Activated CD4-positive, CD25-positive, alpha-beta regulatory T cell (primary cell): Measurements from ENCODE around the gene ACSF2.

Source experiments
- DNase-seq, 4 experiments: peaks; one replicate each; lab custom pipeline; 2025; lab: John Stamatoyannopoulos, UW

Gene ACSF2

DNA sequence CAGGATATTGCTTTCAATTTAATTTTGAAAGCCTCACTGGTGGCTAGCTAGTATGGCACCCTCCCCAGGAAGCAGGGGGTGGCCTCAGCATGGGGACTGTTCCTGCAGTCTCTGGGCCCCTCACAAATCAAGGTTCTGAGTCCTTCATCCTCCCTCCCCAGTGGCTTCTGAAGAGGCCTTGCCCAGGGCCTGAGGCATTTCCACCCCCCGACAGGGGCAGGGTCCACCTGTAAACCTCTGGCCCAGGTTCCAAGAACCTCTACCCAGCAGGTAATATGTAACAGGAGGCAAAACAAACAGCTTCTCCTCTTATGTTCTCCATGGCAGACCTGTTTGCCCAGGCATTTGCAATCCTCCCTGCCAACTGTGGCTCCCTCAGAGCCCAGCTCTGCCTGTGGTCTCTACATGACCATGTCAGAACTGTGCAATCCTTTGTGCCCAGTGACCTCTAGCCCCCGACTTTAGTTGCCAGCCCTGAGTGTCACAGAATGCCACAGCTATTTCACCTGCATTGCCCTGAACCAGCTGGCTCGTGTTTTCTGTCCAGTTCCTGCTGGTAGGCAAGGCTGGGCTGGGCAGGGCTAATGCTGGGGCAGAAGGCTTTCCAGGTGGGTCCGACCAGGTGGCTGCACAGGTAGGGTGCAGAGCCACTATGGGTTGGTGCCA, 14.3 kb downstream of the ACSF2 start:
- DNase-seq = no peak

DNA sequence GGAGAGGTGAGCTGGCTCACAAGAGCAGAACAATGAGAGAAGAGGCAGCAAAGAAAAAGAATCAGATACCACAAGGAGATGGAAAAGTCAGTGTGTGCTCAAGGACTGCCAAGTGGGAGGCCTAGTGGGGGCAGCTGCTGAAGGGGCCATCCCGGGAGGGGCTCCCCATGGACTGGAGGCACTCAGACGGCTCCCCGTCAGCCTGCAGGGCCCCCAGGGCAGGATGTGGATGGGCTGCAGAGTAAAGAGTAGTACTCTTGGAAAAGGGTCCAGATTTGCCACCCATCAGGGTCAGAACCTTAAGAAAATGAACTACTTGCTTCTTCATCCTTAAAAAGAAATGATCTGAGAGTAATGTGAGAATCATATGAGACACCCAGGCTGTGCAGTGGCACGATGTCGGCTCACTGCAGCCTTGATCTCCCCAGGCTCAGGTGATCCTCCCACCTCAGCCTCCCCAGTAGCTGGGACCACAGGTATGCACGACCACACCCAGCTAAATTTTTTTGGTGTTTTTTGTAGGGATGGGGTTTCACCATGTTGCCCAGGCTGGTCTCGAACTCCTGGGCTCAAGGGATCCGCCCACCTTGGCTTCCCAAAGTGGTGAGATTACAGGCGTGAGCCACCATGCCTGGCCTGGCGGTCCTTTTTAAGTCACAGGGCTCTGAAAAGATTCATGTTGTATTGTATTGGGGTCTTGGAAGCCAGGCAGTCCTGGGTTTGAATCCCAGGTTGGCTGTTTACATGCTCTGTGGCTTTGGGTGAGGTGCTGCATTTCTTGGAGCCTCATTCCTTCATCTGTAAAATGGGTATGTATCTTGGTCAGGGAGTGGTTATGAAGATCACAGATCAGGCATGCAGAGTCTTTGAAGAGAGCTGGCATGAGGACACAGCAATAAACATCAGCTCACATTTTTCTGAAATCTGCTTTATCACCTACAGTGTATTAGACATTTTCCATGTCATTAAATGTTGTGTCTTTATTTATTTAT, 15.1 kb downstream of the ACSF2 start:
- no peak for DNase-seq

DNA sequence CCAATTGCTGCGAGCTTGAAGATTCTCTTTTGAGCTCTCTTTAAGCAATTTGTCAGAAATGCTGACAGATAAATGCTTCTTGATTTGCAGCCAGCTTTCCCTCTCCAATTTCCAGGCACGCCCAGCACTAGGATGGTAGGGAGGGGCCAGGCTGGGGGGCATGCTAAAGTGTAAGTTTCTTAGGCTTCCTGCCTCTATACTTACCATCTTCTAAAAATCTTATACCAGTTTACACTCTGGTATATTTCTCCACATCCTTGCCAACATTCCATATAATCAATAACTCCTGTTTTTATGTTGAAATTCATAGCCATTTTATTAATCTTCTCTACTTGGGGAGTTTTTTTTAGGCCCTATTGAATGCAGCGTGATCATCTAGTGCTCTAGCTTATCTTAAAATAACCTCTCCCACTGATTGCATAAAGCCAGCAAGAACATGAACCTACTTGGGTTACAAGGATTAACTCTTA, 17.5 kb downstream of the ACSF2 start:
- DNase-seq = no peak

DNA sequence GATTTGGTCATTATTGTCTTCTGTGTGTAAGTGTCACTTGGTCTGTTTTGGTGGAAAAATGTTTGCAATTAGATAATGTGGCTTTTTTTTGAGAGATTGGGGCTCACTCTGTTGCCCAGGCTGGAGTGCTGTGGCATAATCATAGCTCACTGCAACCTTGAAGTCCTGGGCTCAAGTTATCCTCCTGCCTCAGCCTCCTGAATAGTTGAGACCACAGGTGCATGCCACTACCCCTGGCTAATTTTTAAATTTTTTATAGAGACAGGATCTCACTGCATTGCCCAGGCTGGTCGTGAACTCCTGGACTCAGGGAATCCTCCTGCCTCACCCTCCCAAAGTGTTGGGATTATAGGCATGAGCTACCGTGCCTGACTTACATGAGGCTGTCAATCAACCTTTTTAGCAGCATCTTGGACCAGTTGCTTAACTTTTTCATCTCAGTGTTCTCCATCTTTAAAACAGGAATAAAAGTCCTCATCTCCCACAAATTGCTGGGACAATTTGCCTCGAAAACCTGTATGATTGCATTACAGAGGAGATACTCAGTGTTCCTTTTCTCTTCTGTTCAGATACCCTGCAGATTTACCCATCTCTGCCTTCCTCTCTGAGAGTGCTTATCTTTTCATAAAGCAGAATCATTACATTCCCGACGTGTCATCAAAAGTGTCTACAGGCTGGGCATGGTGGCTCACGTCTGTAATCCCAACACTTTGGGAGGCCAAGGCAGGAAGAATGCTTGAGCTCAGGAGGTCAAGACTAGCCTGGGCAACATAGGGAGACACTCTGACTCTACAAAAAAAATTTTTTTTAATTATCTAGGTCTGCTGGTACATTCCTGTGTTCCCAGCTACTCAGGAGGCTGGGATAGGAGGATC, 19.1 kb downstream of the ACSF2 start:
- DNase-seq = no peak

DNA sequence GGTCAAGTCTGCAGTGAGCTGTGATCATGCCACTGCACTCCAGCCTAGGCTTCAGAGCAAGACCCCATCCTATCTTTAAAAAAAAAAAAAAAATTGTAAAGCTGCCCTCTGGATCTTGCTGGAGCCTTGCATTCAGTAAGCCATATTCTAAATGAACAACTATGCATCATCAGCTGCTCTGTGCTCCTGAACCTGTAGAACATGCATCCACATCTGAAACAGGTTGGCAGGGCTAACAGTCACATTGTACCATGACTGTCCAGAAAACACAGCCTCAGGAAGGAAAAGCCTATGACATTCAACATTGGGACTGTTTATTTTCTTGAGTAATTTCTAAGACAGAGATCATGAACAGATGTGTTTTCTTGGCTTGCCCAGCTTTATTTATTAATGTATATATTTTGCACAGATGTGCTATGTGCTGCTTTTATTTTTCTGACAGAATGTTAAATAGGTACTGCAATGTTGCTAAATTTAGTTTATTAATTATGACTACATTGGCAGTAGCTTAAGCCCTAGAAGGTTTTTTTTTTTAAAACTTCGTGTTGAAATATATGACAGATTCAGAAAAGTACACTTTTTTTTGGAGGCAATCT, 19.8 kb downstream of the ACSF2 start:
- no peak for DNase-seq

DNA sequence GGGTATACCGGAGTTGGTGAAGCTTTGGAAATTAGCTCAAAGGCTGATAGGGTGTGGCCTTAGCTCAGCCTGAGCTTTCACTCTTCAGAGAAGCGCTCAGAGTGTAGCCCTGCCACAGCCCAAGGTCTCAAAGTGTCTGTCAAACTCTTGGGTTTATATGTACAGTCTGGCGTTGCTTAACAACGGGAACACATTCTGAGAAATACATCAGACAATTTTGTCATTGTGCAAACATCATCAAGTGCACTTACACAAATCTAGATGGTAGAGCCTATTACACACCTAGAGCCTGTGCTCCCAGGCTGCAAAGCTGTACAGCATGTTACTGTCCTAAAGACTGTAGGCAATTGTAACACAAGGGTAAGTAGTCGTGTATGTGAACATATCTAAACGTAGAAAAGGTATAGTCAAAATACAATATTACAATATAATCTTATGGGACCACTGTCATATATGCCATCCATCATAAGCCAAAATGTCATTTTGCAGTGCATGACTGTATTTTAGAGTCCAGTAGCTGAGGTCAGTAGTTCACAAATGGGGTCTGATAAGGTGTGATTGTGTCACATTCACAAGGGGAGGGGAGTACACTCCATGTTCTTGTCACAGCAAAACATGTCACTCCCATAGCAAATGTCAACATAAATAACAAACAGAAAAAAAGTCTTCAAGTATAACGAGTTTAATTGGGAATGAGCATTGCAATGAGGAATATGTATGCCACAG, 22.0 kb downstream of the ACSF2 start:
- no peak for DNase-seq

DNA sequence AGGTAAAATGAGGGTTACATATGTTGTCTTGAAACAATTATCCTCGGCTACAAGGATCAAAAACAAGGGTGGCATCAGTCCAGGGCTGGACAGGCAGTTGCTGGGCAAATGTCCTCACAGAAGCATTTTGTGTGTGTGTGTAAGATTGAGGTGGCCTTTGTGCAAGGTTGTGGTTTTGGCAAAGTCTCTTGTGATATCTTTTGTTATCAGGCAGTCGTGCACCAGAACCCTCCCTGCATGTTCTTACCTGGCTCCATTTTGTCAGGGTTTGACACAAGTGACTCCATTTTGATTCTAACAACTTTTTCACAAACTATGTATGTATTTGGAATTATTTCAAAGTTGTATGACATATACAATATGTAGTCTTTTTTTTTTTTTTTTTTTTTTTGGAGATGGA, 22.6 kb downstream of the ACSF2 start:
- DNase-seq = no peak

DNA sequence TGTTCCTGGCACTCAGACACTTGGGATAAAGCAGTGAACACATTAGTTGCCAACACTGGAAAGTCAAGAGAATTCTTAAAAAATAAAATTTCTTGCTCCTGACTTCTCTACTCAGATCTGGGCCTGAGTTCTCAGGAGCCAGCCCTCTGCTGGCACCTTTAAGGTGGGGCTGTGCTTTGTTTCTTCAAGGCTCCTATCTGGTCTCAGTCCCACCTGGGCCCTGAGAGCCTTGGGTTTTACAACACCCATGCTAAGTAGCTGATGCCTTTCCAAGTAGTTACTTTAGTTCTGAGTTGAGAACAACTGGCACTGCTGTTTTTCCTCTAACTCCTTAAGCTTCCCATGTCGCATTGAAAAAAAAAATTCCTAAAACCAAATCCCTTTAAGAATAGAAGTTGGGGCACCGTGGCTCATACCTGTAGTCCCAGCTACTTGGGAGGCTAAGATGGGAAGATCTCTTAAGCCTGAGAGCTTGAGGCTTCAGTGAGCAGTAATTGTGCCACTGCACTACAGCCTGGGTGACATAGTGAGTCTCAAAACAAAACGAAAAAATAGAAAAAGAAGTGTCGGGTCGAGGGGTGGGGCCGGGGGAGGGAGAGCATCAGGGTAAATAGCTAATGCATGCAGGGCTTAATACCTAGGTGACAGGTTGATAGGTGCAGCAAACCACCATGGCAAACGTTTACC, 26.1 kb downstream of the ACSF2 start:
- no peak for DNase-seq

DNA sequence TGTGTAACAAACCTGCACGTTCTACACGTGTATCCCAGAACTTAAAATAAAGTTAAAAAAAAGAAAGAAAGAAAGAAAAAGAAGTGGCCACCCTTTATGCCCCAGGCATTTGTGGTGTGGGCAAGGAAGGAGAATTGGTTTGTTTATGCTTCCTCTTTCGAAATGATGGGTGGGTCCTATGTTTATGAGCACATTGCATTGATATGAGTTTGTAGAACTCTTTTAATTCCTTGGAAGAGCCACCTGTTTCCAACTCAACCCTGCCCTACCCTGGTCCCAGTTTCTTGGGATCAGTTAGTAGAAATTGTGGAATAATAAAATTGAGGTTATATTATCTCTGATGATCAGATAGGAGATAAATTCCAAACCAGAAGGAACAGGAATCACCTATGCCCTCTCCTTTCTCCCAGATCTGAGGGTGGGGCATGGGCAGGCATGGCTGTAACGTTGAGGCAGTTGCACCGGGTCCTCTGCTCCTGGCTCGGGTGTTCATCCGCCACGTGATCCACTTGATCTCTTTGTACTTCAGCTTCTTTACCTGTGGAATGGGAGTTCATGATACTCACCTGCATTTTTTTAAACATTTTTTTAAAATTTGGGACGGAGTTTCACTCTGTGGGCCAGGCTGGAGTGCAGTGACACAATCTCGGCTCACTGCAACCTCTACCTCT, 26.7 kb downstream of the ACSF2 start:
- no peak for DNase-seq

DNA sequence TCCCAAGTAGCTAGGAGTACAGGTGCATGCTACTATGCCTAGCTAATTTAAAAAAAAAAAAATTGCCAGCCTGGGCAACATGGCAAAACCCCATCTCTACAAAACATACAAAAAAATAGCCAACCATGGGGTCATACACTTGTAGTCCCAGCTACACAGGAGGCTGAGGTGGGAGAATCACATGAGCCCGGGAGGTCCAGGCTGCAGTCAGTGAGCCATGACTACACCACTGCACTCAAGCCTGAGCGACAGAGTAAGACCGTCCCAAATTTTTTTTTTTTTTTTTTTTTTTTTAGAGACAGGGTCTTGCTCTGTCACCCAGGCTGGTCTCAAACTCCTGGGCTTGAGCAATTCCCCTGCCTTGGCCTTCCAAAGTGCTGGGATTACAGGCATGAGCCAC, 27.9 kb downstream of the ACSF2 start:
- no peak for DNase-seq

DNA sequence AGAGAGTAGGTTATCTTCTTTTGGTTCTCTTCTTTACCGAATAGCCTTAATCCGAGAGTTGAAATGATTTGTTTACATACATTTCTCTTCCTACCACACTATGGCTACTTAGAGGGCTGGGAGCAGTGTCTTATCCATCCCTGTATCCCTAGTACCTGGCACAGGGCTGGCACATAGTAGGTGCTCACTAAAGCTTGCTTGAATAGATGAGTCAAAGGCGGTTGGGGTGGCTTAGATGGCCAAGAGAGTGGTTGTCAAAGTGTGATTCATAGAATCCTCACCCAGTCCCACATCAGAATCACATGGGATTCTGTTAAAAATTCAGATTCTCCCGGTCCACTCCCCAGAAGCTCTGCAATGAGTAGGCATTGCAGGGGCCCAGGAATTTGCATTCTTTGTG, 31.6 kb downstream of the ACSF2 start:
- no peak for DNase-seq

DNA sequence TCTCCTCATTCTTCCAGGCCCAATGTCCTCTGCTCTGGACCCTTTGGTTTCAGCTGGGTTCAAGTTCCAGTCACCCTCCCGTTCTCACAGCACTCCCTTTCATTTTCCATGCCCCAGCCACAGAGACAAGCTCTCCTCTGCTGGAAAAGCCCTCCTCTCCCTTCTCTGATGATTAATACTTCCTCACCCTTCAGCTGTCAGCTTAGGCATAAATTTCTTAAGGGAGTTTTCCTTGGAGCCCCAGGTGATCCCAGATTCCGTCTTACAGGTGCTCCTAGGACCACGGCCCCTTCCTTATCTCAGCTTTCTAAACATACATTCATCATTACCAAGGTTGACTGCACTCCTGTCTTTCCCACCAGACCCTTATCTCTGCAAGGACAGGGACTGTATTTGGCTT, 32.3 kb downstream of the ACSF2 start:
- no peak for DNase-seq

DNA sequence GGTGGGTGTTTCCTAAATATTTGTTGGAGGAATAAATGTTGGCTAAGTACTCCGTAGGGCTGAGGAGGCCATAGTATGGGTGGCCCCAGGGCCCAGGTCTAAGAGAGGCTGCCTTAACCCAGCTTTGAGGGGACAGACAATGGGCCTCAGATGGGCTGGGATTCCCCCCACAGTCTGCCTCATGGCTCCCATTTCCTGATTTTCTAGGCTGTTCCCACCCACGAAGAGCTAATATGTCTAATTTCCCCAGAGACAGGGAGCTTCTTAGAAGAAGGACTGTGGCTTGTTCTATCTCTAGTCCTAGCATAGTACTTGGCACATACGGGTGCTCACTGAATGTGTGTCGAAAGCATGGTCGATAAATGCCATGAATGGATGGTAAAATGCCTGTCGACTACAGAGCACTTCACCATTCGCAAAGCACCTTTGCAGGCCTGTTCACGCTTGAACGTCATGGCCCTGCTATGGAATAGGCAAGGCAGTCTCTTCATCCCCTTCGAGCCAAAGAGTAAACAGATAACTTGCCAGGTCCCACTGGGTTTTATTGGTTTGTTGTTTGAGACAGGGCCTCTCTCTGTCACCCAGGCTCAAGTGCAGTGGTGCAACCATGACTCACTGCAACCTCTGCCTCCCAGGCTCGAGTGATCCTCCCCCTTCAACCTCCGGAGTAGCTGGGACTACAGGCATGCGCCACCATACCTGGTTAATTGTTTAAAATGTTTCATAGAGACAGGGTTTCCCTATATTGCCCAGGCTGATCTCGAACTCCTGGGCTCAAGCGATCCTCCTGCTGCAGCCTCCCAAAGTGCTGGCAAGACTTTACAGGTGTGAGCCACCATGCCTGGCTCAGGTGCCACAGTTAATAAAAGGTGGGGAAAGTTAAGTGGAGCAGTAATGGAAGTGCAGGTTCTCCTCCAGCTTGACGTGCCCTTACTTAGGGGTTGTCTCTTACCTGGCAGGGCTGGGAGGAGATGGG, 33.0 kb downstream of the ACSF2 start:
- DNase-seq = no peak

DNA sequence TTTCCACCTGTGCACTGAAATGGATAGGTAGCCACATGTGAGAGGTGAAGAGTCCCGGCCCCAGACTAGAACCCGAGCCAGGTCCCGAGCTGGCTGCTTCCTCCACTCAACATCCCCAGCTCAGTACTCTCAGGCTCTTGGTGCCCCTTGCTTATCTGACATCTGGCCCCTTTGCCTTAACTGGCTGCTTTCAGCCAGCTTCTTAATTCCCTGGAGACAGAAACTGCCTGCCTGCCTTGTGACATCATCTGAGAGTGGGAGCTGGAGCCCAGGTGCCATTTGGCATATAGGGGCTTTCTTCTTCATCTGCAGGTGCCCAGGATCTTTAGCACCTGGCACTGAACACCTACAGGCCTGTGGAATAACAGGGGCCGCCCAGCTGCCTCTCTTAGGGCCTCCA, 33.7 kb downstream of the ACSF2 start:
- no peak for DNase-seq

DNA sequence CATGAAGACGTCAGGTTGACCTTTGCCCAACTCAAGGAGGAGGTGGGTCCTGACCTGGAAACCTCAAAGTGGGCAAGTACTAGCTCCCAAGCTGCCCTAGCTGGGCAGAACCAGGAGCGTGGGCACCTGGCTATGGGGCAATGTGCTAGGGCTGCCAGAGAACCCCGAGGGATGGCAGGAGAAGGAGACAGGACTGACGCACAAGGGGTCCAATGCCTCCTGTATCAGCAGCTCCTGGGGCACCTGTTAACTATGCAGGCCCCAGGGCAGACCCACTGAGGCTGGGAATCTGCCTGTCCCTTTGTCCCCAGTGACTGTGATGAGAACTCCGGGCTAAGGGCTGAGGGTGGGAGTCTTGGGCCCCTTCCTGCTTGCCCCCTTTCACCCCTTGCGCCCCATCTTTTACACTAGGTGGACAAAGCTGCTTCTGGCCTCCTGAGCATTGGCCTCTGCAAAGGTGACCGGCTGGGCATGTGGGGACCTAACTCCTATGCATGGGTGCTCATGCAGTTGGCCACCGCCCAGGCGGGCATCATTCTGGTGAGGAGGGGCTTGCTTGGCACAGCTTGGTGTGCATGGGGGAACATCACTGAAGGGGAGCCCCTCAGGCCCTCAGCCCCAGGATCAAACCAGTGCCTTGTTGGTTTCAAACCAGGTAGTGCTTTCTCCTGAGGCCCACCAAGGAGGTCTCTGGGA, 35.0 kb downstream of the ACSF2 start:
- DNase-seq = no peak

DNA sequence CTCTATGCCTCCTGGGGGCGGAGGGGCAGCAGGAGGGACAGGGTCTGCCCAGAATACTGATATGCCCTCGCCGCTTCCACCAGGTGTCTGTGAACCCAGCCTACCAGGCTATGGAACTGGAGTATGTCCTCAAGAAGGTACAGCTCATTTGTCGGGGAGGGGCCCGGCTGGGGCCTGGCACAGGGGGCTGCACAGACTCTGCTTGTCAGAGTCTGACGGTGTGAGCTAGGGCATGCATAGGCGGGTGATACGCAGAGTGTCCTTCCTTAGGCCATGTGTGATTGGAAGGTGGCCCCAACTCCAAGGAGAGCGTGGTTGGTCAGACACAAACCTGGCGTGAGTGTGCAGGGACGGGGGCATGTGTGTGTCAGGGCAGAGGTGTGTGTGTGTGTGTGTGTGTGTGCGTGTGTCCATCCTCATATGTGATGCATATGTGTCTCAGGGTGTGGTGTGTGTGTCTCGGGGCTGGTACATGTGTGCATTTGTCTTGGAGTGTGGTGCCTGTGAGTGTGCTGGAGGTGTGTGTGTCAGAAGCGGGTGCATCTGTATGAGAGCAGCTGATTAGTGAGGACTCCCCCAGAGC, 35.6 kb downstream of the ACSF2 start:
- no peak for DNase-seq

DNA sequence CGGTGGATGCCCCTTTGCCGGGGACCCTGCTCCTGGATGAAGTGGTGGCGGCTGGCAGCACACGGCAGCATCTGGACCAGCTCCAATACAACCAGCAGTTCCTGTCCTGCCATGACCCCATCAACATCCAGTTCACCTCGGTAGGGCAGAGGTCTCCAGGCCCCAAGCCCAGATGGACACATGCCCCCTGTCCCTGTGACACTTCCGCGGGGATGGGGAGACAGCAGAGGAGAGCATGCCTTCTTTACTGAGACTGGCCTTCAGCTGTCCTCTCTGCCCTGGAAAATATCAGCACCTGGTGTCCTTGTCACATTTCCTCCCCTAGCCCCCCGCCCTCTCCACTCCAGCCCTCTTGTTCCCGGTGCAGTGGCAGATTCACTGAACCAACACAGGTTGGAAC, 36.4 kb downstream of the ACSF2 start:
- no peak for DNase-seq

DNA sequence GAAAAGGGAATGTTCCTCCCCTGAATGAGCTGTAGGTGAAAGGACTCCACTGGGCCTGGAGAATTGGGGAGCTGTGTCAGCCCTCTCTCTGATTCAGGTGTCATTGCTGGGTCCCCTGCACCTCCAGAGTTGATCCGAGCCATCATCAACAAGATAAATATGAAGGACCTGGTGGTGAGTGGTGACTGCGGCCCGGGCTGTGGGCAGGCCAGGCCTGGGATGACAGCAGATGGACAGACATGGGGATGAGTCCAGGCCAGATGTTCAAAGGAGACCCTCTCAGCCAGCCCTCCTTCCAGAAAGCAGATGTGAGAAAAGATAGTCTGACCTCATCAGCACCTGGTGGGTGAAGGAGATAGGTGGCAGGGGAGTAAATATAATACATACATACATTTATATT, 38.1 kb downstream of the ACSF2 start:
- no peak for DNase-seq
